Activated CD4-positive, alpha-beta memory T cell treated with anti-CD3 and anti-CD28 coated beads for 36 hours (primary cell): ENCODE data around the gene R3HDM1. TPM values are rescaled to one million over a fixed set of nuclear protein-coding genes. Genes with fewer than 3 reads are reported as not detected.
A peak's percentile ranks its signal among the peaks of the same experiment; 100 is the strongest.
"Not testable (repeated sequence)": the region's sequence is repeated elsewhere in the genome, so short reads cannot be mapped to it uniquely, and the experiment has no call there.

Experiments used
- CTCF ChIA-PET: fragments of 350-600 bp; sonication (Branson Sonifier 250); formaldehyde crosslinking; loops from one replicate; lab custom pipeline; 2021; ENCODE audit warnings: antibody characterized with exemption, inconsistent platforms; lab: Charles Lee
- POLR2A ChIA-PET: fragments of 350-600 bp; sonication (Branson Sonifier 250); formaldehyde crosslinking; loops from one replicate; lab custom pipeline; 2021; ENCODE audit warnings: antibody characterized with exemption; lab: Charles Lee
- DNase-seq: peaks from one replicate; pipeline ENCODE4 v3.0.0-alpha.2; 2020
- H3K27ac Mint-ChIP-seq: one replicate; pipeline ENCODE4 v1.8.0; 2021; ENCODE audit warnings: mixed read lengths
- H3K27me3 Mint-ChIP-seq: one replicate; pipeline ENCODE4 v1.8.0; 2021; ENCODE audit warnings: mixed read lengths
- H3K36me3 Mint-ChIP-seq: one replicate; pipeline ENCODE4 v1.8.0; 2021; ENCODE audit warnings: mixed read lengths
- H3K4me1 Mint-ChIP-seq: one replicate; pipeline ENCODE4 v1.8.0; 2021; ENCODE audit warnings: low read depth, mixed read lengths
- H3K4me3 Mint-ChIP-seq: one replicate; pipeline ENCODE4 v1.8.0; 2021; ENCODE audit warnings: mild to moderate bottlenecking, mixed read lengths
- H3K9me3 Mint-ChIP-seq: one replicate; pipeline ENCODE4 v1.8.0; 2021; ENCODE audit warnings: mixed read lengths
- intact Hi-C: fragments of 100-400 bp; cut with micrococcal nuclease; formaldehyde crosslinking; loops from one replicate; pipeline ENCODE4 v1.15.1; 2023
- total RNA-seq, 2 experiments: library from RNA; stranded (reverse); gene quantifications; one replicate each; pipeline ENCODE4 v1.2.3, GENCODE V29; 2021

Gene R3HDM1
- total RNA-seq, 2 experiments from 2014 or later, result 49.3 to 56.3 TPM

DNA sequence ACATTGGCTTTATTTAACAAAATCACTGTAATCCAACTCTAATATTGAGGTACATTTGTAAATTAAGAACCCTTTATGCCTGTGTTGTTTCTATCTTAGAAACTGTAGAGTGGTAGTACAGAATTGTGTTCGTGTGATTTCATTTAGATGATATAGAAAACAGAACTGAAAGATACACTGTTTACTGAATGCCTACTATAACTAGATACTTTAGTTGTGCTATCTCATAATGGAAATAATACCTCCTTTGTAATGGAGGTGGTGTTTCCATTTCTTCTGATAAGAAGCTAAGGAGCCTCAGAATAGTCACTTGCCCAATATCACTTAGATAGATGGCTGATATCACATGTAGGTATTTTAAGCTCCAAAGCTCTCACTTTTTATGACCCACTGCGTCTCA is 147.8 kb downstream of the R3HDM1 start:
- intact Hi-C loops, result no loop called here
- POLR2A ChIA-PET, result no interaction called here
- CTCF ChIA-PET, result interaction anchor here (1.1 to 1.3 kb wide), 2 partner anchors 30 to 675 kb away, joined by 4 to 5 read pairs; no protein-coding TSS in a partner anchor
- peaks cover 23% of the 10 kb centered on the region for H3K36me3 Mint-ChIP-seq
- no peaks in the 10 kb centered on the region for H3K4me1 Mint-ChIP-seq
- no peak for DNase-seq
- H3K27me3 Mint-ChIP-seq, result no peaks in the 10 kb centered on the region
- no peak overlapping the region for H3K27ac Mint-ChIP-seq
- no peak overlapping the region for H3K4me3 Mint-ChIP-seq
- no peaks in the 10 kb centered on the region for H3K9me3 Mint-ChIP-seq

DNA sequence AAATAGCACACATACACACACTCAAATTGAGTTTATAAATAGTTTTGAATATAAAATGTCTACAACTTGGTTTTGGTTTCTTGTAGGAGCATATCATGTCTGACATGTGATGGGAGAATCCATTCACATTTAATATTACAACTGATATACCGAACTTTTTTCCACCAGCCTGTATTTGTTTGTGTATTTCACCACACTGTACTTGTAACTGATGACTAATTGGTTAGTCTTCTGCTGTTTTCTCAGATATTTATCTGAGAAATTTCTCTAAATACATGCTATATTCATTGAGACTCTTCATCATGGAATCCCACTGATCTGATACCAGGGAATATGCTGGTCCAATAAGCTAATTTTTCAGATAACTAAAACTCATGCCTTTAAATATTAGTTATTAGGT is 154.1 kb downstream of the R3HDM1 start:
- H3K4me3 Mint-ChIP-seq, result no peak overlapping the region
- no peaks in the 10 kb centered on the region for H3K9me3 Mint-ChIP-seq
- intact Hi-C loops, result no loop called here
- POLR2A ChIA-PET, result no interaction called here
- peaks cover 18% of the 10 kb centered on the region for H3K4me1 Mint-ChIP-seq
- DNase-seq, result no peak
- H3K27ac Mint-ChIP-seq, result no peak overlapping the region
- H3K27me3 Mint-ChIP-seq, result no peaks in the 10 kb centered on the region
- CTCF ChIA-PET, result no interaction called here
- peaks cover 17% of the 10 kb centered on the region for H3K36me3 Mint-ChIP-seq

DNA sequence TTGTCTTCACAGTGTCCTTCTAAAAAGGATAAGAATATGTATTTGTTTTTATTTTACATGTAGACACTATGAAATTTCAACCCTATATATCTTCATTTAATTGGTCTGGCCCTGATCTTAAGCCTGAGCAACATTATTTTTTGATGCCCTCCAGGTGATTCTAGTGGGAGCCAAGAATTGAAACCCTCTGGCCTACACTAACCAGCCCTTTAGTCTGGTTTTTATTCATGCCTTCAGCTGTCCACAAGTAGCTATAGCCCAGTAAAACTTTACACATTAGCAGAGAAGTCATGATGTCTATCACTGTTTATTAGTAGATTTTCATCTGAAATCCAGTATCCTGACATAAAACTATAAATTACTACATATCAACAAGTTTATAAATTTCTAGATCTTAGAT is 157.7 kb downstream of the R3HDM1 start:
- H3K4me3 Mint-ChIP-seq, result no peak overlapping the region
- H3K36me3 Mint-ChIP-seq, result peaks cover 10% of the 10 kb centered on the region
- H3K27ac Mint-ChIP-seq, result no peak overlapping the region
- H3K9me3 Mint-ChIP-seq, result no peaks in the 10 kb centered on the region
- CTCF ChIA-PET, result no interaction called here
- no peak for DNase-seq
- peaks cover 21% of the 10 kb centered on the region for H3K4me1 Mint-ChIP-seq
- no peaks in the 10 kb centered on the region for H3K27me3 Mint-ChIP-seq
- intact Hi-C loops, result no loop called here
- POLR2A ChIA-PET, result no interaction called here

DNA sequence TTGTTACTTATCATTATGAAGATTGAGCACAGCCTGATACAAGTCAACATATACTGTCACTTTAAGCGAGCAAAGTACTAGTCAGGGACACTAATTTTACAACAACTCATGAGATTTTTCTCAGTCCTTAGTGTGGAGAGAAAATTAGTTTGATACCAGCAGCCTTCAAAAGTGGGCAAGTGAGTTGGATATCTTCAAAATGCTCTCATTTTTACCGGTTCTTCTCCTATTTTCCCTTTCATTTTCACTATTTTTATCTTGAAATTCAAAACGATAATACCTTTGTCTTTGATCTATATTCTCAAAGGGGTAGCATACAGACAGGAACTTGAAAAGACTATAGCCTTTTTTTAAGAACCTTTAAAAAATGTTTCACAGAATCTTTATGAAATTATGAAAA is 158.4 kb downstream of the R3HDM1 start:
- Mint-ChIP-seq H3K27ac (peak overlapping the region; percentile 63), H3K27me3 (no peaks in the 10 kb centered on the region), H3K4me3 (peak overlapping the region; percentile 40), H3K36me3 (peaks cover 12% of the 10 kb centered on the region), H3K4me1 (peaks cover 21% of the 10 kb centered on the region), H3K9me3 (no peaks in the 10 kb centered on the region)
- no peak for DNase-seq
- CTCF ChIA-PET, result no interaction called here
- POLR2A ChIA-PET, result no interaction called here
- intact Hi-C loops, result no loop called here

DNA sequence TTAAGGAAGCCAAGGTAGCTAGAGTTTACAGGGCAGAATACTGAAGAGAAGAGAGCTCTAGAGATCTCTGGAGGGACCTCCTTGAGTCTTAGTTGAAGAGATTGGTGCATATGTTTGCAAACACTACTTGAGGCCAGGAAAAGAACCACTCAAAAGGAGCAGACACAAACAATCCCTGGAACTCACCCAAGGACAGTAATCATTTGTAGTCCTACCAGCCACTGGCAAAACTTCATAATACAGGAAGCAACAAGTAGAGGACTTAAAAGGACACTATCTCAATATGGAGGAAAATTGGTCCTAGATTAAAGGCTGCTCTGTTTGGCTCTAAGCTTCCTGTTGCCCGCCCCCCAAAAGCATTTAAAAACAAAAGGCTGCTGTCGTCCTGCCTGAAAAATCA is 163.4 kb downstream of the R3HDM1 start:
- Mint-ChIP-seq H3K36me3 (peaks cover 13% of the 10 kb centered on the region), H3K4me3 (no peak overlapping the region), H3K4me1 (peaks cover 7% of the 10 kb centered on the region), H3K9me3 (no peaks in the 10 kb centered on the region), H3K27ac (no peak overlapping the region), H3K27me3 (no peaks in the 10 kb centered on the region)
- ChIA-PET POLR2A (no interaction called here), CTCF (interaction anchor here (2.0 kb wide), 1 partner anchor 15 kb away, joined by 6 read pairs; no protein-coding TSS in a partner anchor)
- intact Hi-C loops, result no loop called here
- DNase-seq, result no peak

DNA sequence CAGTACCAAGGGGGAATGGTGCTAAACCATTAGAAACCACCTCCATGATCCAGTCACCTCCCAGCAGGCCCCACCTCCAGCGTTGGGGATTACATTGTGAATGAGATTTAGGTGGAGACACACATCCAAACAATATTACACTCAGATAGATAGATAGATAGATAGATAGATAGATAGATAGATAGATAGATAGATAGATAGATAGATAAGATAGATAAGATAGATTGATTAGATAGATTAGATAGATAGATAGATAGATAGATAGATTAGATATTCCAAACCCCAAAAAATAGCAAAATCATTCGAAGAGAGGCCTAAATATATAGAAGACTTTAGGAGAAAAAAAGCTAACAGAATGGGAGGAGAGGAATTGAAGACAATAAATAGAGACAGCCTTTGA is 167.6 kb downstream of the R3HDM1 start:
- Mint-ChIP-seq H3K4me1 (no peaks in the 10 kb centered on the region), H3K4me3 (no peak overlapping the region), H3K27me3 (no peaks in the 10 kb centered on the region), H3K36me3 (peaks cover 13% of the 10 kb centered on the region), H3K9me3 (no peaks in the 10 kb centered on the region), H3K27ac (no peak overlapping the region)
- intact Hi-C loops, result no loop called here
- CTCF ChIA-PET, result no interaction called here
- POLR2A ChIA-PET, result interaction anchor here (0.6 kb wide), 1 partner anchor 787 kb away, joined by 3 read pairs; no protein-coding TSS in a partner anchor
- no peak for DNase-seq

DNA sequence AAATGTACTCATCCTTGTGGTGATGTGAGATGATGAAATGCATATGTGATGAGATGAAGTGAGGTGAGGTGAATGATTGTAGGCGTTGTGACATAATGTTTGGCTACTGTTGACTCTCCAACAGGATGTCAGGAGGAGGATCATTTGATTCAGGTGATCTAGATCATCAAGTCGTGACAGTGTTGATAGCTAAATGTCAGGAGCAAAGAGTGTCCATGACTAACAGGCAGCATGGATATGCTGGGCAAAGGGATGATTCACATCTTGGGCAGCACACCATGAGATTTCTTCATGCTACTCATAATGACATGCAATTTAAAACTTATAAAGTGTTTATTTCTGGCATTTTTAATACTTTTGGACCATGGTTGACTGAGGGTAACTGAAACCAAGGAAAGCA is 170.2 kb downstream of the R3HDM1 start:
- ChIA-PET CTCF (no interaction called here), POLR2A (no interaction called here)
- no peak for DNase-seq
- no peaks in the 10 kb centered on the region for H3K9me3 Mint-ChIP-seq
- H3K27me3 Mint-ChIP-seq, result no peaks in the 10 kb centered on the region
- intact Hi-C loops, result no loop called here
- H3K4me3 Mint-ChIP-seq, result no peak overlapping the region
- no peaks in the 10 kb centered on the region for H3K36me3 Mint-ChIP-seq
- no peaks in the 10 kb centered on the region for H3K4me1 Mint-ChIP-seq
- H3K27ac Mint-ChIP-seq, result no peak overlapping the region

DNA sequence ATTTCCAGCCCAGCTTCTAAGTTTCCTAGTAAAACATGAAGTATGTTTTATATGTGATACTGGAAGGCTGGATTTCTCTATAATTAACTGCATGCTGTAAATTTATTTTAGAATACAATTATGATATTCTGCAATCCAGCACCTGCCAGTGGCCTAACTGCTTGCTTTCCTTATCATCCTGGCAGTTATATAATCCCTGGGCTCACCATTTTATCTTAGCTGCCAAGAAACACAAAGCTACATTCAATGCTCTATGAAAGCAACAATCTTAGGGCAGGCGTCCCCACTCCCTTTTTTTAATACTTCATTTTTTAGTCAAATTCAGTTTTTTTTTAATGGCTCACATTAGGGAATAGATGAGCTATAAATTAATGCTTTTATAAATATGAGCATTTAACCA is 172.0 kb downstream of the R3HDM1 start:
- Mint-ChIP-seq H3K36me3 (no peaks in the 10 kb centered on the region), H3K27me3 (no peaks in the 10 kb centered on the region), H3K27ac (no peak overlapping the region), H3K4me1 (no peaks in the 10 kb centered on the region), H3K4me3 (no peak overlapping the region), H3K9me3 (no peaks in the 10 kb centered on the region)
- ChIA-PET POLR2A (no interaction called here), CTCF (interaction anchor here (0.6 to 1.1 kb wide), 2 partner anchors 568 to 700 kb away, joined by 3 to 6 read pairs; no protein-coding TSS in a partner anchor)
- intact Hi-C loops, result no loop called here
- no peak for DNase-seq

DNA sequence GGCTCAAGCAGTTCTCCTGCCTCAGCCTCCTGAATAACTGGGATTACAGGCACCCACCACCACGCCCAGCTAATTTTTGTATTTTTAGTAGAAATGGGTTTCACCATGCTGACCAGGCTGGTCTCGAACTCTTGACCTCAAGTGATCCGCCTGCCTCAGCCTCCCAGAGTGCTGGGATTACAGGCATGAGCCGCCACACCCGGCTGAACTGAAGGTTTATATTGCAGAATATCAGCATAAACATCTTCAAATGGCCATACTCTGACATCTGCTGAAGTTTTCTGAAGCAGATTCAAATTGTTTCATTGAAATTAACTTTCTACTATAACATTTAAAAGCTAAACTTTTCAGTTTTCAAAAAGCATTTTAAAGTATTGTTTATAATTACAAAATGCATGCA is 172.8 kb downstream of the R3HDM1 start:
- ChIA-PET CTCF (interaction anchor here (1.1 kb wide), 1 partner anchor 700 kb away, joined by 6 read pairs; no protein-coding TSS in a partner anchor), POLR2A (interaction anchor here (0.6 kb wide), 1 partner anchor 532 kb away, joined by 3 read pairs; no protein-coding TSS in a partner anchor)
- H3K36me3 Mint-ChIP-seq, H3K27me3 Mint-ChIP-seq, H3K9me3 Mint-ChIP-seq, H3K4me3 Mint-ChIP-seq, H3K4me1 Mint-ChIP-seq, intact Hi-C loops, DNase-seq, H3K27ac Mint-ChIP-seq: not testable (repeated sequence)

DNA sequence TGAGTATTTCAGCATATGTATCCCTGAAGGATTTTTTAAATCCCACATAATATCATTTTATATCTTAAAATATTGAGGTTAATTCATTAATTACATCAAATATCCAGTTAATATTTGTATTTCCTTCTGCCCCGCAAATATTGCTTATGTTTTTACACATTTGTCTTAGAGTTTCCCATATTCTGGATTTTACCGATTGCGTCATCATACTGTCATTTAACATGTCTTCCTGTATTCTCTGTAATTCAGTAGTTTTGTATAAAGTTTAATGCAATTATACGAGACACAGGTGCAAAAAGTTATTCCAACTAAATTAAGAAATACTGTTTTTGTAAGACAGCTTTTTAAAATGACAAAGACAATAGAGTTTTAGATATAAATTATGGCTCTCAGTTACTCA is 176.9 kb downstream of the R3HDM1 start:
- H3K27ac Mint-ChIP-seq, result no peak overlapping the region
- POLR2A ChIA-PET, result no interaction called here
- H3K9me3 Mint-ChIP-seq, result no peaks in the 10 kb centered on the region
- DNase-seq, result no peak
- CTCF ChIA-PET, result interaction anchor here (0.6 to 3.8 kb wide), 5 partner anchors 12 to 743 kb away, joined by 3 to 60 read pairs (median 4); partner anchors contain the start of gene UBXN4
- H3K27me3 Mint-ChIP-seq, result no peaks in the 10 kb centered on the region
- peaks cover 2% of the 10 kb centered on the region for H3K36me3 Mint-ChIP-seq
- no peak overlapping the region for H3K4me3 Mint-ChIP-seq
- intact Hi-C loops, result no loop called here
- no peaks in the 10 kb centered on the region for H3K4me1 Mint-ChIP-seq

DNA sequence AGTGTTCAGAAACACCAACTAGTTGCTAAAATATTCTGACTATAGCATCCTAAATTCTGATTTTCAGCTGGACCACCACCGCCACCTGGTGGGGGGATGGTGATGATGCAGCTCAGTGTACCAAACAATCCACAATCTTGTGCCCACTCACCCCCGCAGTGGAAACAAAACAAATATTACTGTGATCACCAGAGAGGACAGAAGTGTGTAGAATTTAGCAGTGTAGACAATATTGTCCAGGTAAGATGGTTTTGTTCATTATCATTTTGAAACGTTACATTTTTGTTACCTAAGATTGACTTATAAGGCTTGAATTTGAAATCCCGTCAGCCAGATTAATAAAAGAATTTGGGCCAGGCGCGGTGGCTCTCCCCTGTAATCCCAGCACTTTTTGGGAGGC is 178.7 kb downstream of the R3HDM1 start:
- Mint-ChIP-seq H3K27me3 (no peaks in the 10 kb centered on the region), H3K9me3 (no peaks in the 10 kb centered on the region), H3K27ac (no peak overlapping the region), H3K4me1 (no peaks in the 10 kb centered on the region), H3K4me3 (no peak overlapping the region), H3K36me3 (peaks cover 6% of the 10 kb centered on the region)
- POLR2A ChIA-PET, result no interaction called here
- DNase-seq, result peak; percentile 79
- intact Hi-C loops, result loop anchor here (1.0 kb wide), 1 partner anchor 706 kb away; no protein-coding TSS in a partner anchor
- CTCF ChIA-PET, result interaction anchor here (0.6 to 3.8 kb wide), 33 partner anchors 10 to 724 kb away, joined by 3 to 60 read pairs (median 4); partner anchors contain the start of genes R3HDM1, UBXN4 and ZRANB3

DNA sequence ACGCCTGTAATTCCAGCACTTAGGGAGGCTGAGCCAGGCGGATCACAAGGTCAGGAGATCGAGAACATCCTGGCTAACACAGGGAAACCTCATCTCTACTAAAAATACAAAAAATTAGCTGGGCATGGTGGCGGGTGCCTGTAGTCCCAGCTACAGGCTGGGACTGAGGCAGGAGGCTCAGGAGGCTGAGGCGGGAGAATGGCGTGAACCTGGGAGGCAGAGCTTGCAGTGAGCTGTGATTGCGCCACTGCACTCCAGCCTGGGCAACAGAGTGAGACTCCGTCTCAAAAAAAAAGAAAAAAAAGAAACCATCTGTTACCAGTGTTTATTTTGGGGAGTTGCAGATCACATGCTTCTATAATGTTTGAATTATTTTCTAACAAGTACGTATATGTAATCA is 183.8 kb downstream of the R3HDM1 start:
- H3K27me3 Mint-ChIP-seq, H3K27ac Mint-ChIP-seq, H3K36me3 Mint-ChIP-seq, DNase-seq, CTCF ChIA-PET, intact Hi-C loops, H3K4me3 Mint-ChIP-seq, H3K4me1 Mint-ChIP-seq, H3K9me3 Mint-ChIP-seq, POLR2A ChIA-PET: not testable (repeated sequence)
